Left ventricle myocardium superior (tissue), 1 donor: Measurements from ENCODE around the gene TMEM100. TPM values are rescaled to one million over a fixed set of nuclear protein-coding genes. Genes with fewer than 3 reads are reported as not detected.
"Not testable (repeated sequence)": the region's sequence is repeated elsewhere in the genome, so short reads cannot be mapped to it uniquely, and the experiment has no call there.

Experiments
- ATAC-seq: fragments of 200-7000 bp; cut with Tn5 transposase; one replicate; pipeline ENCODE4 v1.9.1; 2020; ENCODE audit warnings: mild to moderate bottlenecking, moderate library complexity
- DNase-seq: peaks from one replicate; pipeline ENCODE4 v3.0.0-alpha.2; 2020
- intact Hi-C: fragments of 100-400 bp; cut with micrococcal nuclease; formaldehyde crosslinking; loops from one replicate; pipeline ENCODE4 v1.11.0; 2022
- total RNA-seq: library from RNA; stranded (reverse); fragmentation: NEBNext Ultra II Directional; extraction: Animal tissue kit (Norgen Biotek cat#: 25700); gene quantifications from one replicate; pipeline ENCODE4 v1.2.1, GENCODE V29; 2021
- donor health status: DM: no; HTN: yes; CAD: no; lungs with severe emphysema.

Gene TMEM100
- total RNA-seq, 1 donor from 2014 or later, result 10.9 TPM

DNA sequence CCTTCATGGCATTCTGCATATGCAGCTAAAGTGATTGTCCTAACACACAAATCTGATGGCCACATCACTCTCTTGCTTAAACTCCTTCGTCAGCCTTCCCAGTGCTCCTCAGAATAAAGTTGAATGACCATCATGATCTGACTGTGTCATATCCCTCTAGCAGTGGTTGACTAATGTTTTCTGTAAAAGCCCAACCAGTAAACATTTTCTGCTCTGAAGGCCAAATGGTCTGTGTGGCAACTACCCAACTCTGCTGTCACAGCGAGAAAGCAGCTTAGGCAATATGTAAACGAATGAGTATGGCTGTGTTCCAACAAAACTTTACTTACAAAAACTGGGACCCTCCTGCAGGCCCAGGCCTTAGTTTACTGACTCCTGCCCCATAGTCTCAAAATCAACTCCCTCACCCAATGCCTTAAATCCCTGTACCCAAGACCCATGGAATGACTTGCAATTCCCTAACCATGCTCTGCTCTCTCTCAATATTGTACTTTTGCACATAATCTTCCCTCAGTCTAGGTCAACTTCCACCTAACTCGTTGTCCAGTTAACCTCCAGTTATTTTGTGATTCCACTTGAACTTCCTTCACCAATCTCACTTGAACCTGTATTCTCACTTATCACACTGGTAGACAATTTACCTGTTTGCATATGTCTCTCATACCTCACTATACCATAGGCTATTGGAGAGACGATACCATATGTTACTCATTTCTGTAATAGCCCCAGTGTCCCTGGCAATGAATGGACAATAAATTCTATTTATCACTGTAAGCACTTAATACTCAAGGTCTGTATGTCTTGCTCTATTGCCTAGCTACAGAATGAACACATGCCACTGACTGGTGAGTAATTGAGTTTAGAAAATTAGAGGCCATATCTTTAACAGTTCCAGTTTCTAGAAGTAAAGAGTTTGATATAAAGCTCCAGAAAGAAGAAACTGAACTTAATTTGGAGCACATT, 29.1 kb downstream of the TMEM100 start:
- intact Hi-C loops, result no loop called here
- peak; percentile 70 for ATAC-seq
- DNase-seq, result peak; percentile 31

GRCh38 chr17:55692276-55692675, 30.4 kb downstream of the TMEM100 start:
- ATAC-seq (no peak), DNase-seq (no peak)
- intact Hi-C loops, result no loop called here

DNA sequence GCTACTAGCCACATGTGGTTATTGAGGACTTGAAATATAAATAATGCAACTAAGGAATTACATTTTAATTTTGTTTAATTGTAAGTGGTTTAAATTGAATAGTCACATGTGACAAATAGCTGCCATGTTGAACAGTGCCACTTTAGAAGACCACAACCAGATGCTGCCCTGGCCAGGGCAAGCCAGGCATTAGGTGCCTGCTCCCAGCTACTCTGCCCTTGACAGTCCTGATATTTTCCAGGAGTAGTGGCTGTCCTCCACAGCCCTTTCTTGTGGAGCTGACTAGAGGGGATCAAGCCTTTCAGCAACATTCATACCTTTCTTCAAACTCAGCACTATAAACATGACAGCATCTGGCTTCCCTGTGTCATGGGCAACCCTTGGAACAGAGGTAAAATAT, 31.0 kb downstream of the TMEM100 start:
- no peak for ATAC-seq
- no peak for DNase-seq
- intact Hi-C loops, result no loop called here

DNA sequence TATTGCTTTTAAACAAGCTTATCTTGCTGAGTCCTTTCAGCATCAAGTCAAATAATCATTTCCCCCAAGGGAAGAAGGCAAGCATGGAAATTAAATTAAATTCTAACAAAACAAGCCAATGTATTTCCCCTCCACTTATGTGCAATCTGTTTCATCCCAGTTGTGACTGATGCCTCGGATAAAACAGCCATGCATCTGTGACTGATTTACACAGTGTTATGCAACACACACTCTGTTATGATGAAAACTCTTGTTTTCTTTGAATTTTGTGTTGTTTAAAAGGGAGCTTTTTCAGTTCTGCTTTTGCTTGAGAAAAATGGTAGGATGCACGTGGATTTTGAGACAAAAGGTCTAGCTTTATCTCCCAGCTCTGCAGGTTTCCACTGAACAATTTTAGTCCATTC, 32.6 kb downstream of the TMEM100 start:
- DNase-seq (no peak), ATAC-seq (peak; percentile 52)
- intact Hi-C loops, result no loop called here

GRCh38 chr17:55689672-55690071, 33.0 kb downstream of the TMEM100 start:
- ATAC-seq, result no peak
- DNase-seq, result no peak
- intact Hi-C loops, result no loop called here

- DNase-seq, result no peak
- intact Hi-C loops, result no loop called here
- ATAC-seq, result no peak
Observed at GRCh38 chr17:55688057-55688456, 34.6 kb downstream of the TMEM100 start.

- intact Hi-C loops, result no loop called here
- DNase-seq, result no peak
- no peak for ATAC-seq
Observed at GRCh38 chr17:55687037-55687436, 35.6 kb downstream of the TMEM100 start.

DNA sequence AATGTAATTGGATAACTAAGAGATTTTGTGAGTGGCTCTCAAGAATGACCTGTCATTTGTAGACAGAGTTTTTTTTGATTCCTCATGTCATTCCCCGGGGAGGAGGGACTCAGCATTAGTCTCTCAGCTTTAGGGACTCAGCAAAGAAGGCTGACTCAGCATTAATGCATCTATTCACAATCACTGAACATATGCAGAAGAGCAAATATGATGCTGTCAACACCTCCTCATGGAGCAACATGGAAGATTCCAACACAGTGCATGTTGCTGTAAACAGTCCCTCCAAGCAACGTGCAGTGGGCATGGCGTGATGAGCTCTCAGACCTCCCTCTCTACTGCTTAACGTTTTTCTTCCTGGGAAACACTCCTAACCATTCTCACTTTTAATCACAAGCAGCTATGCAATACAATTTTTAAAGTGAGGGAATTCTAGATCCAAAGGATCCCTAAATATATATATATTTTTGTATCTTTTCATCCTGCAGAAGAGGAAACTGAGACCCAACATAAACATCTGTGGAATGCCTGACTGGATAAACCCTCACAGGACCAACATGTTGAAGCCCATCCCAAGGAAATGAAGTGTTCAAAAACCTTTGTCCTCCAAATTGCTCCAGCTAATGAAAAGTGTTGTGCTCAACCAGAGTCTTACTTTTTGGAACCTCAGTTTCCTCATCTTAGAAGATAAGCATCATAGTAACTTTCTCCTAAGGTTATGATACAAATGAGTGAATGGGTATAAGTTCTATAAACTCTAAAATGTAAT, 38.9 kb downstream of the TMEM100 start:
- no peak for DNase-seq
- intact Hi-C loops, result no loop called here

DNA sequence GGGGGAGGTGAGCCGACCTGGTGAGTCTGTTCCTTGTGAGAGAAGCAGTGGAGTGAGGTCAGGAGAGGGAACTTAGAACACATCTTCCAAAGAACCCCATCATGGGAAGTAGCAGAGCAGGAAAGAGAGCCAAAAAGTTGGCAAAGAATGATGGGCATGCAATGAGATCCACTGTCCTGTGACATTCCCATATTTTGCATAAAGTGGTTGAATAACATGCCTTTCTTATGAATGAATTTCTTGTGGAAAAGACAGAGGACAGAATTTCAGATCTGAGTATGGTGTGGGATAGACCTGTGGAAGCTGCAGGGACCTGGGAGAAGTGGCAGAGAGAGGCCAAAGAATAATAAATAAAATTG, 41.3 kb downstream of the TMEM100 start:
- intact Hi-C loops, result no loop called here
- DNase-seq (no peak), ATAC-seq (no peak)

More for the DNA sequence above, 38.9 kb downstream of the TMEM100 start:
- ATAC-seq, result no peak

DNA sequence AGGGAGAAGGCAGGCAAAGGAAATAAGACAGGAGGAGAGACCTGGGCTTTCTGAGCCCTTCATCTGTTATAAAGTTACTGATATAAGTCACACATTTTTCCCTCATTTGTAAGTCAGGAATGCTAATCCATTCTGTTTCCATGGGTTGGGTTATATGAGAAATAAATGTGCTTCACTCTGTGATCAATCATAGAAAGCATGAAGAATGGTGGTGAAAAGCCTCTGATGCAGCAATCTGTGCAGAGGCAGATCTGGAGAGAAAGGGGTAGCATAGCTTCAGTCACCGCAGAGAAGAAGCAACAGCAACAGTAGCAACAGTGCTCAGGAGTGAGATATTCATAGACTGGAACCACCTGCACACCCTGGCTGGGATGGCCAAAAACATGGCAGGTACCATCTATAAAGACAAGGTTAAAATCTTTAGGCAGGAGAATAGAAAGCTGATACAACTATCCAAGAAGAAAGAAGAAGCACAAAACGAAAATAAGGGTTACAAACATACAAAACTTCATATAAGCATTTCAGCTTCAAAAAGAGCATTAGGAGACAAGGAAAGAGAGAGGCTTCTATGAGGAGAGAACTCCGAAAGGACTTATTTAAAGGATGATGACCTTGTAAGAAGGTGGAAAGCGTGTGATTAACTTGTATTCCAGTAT, 41.9 kb downstream of the TMEM100 start:
- intact Hi-C loops, result no loop called here
- no peak for DNase-seq
- no peak for ATAC-seq

DNA sequence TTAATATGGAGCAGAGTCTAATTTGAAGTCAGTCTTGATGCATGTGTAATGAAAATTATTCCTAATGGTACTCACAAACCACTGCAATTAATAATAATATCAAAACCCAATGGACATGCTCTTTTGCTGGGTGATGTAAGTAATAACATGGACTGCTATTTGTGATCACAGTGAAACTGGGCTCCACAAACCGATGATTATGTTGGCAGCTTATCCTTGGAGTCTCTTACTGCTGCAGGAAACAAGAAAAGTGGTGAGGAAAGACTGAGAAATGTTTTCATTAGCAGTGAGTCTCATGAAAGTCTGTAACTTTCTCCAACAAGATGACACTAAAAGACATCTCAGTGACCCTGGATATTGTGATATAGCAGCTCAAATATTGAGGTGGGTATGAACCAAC, 45.2 kb downstream of the TMEM100 start:
- ATAC-seq (no peak), DNase-seq (no peak)
- intact Hi-C loops, result no loop called here

- DNase-seq, result no peak
- intact Hi-C loops, result no loop called here
- no peak for ATAC-seq
Observed at GRCh38 chr17:55676274-55676673, 46.4 kb downstream of the TMEM100 start.

DNA sequence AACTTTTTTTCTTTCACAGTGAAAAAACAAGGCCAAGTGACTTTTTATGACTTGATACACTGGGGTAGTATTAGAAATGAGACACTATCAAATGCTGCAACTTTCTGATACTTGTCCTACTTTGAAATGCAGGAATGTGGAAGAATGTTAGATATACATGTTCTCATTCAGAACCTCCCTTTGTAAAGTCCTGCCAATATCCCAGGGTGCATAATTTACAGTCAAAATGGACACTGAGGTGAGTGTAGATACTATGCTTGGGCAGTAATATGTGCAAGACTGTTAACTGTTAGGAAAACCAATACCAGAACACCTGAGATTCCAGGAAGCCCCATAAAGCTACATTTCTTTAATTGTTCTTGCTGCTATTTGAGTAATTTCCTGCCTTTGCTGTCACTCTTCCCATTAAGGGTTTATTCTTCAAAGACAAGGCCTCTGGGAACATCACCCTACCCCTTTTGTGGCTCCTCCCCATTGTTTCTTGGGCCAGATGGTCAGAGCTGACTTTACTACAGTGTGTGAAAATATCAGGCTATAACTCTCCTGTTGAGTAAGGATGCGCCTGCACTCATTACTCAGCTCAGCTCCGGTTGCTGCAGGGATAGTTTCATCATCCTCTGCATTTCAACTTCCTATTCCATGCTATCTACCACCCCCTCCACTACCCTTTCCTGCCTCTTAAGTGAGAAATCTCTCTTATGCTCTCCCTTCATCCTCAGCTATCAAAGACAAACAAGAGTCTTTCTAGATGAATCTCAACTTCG, 48.7 kb downstream of the TMEM100 start:
- no peak for ATAC-seq
- DNase-seq, result no peak
- intact Hi-C loops, result no loop called here

DNA sequence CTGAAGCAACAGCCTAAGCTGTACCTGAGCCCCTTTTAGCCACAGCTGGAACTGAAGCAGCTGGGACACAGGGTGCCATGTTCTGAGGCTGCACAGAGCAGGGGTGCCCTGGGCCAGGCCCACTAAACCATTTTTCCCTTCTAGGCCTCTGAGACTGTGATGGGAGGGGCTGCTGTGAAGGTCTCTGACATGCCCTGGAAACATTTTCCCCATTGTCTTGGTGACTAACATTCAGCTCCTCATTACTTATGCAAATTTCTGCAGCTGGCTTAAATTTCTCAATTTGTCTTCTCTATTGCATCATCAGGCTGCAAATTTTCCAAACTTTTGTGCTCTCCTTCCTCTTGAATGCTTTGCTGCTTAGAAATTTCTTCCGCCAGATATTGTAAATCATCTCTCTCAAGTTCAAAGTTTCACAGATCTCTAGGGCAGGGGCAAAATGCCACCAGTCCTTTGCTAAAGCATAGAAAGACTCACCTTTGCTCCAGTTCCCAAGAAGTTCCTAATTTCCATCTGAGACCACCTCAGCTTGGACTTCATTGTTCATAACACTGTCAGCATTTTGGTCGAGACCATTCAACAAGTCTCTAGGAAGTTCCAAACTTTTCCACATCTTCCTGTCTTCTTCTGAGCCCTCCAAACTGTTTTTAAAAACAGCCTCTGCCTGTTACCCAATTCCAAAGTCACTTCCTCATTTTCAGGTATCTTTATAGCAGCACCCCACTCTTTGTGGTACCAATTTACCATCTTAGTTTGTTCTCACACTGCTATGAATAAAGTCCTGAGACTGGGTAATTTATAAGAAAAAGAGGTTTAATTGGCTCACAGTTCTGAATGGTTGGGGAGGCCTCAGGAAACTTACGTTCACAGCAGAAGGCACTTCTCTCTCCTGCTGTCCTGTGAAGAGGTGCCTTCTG, 49.8 kb downstream of the TMEM100 start:
- no peak for ATAC-seq
- intact Hi-C loops, result no loop called here
- DNase-seq, result no peak

- ATAC-seq, intact Hi-C loops, DNase-seq: not testable (repeated sequence)
Observed at GRCh38 chr17:55672010-55672409, 50.7 kb downstream of the TMEM100 start.
